HG02870 (cell line): Measurements from ENCODE around the gene CHID1.

Experiments
- ATAC-seq: cut with Tn5 transposase; IDR thresholded peaks from one replicate; pipeline ENCODE4 v1.9.1; 2021; ENCODE audit warnings: mild to moderate bottlenecking, moderate library complexity; ENCODE audit not compliant: unreplicated experiment

Gene CHID1

GRCh38 chr11:850775-851763 lies 59.5 kb downstream of the CHID1 start:
- ATAC-seq: no peak

- ATAC-seq: no peak
Observed at GRCh38 chr11:849951-850774, 60.4 kb downstream of the CHID1 start.

GRCh38 chr11:849104-849824 lies 61.3 kb downstream of the CHID1 start:
- ATAC-seq: no peak

GRCh38 chr11:848380-848931 lies 62.2 kb downstream of the CHID1 start:
- no peak for ATAC-seq

- ATAC-seq: no peak
Observed at GRCh38 chr11:847876-848275, 62.7 kb downstream of the CHID1 start.

GRCh38 chr11:846496-847098 lies 64.0 kb downstream of the CHID1 start:
- ATAC-seq: no peak

GRCh38 chr11:845872-846495 lies 64.6 kb downstream of the CHID1 start:
- ATAC-seq: no peak

- no peak for ATAC-seq
Observed at GRCh38 chr11:844693-845644, 65.6 kb downstream of the CHID1 start.

- ATAC-seq: no peak
Observed at GRCh38 chr11:843818-844692, 66.6 kb downstream of the CHID1 start.

GRCh38 chr11:843086-843734 lies 67.4 kb downstream of the CHID1 start:
- peak; percentile 4 for ATAC-seq

- ATAC-seq: peak; percentile 58
Observed at GRCh38 chr11:842370-843002, 68.1 kb downstream of the CHID1 start, which contains the start of the genes POLR2L and TSPAN4. POLR2L (minus strand) TSS chr11:842529; CDS start chr11:842508, 21 bp downstream. TSPAN4 (plus strand) TSS chr11:842852; CDS start chr11:850305, 7,453 bp downstream.

GRCh38 chr11:841981-842369 lies 68.6 kb downstream of the CHID1 start:
- peak; percentile 15 for ATAC-seq

- ATAC-seq: no peak
Observed at GRCh38 chr11:839875-840617, 70.6 kb downstream of the CHID1 start.

- ATAC-seq: no peak
Observed at GRCh38 chr11:839280-839623, 71.4 kb downstream of the CHID1 start.

GRCh38 chr11:838441-839279 lies 72.0 kb downstream of the CHID1 start:
- no peak for ATAC-seq
